ENCODE results near the gene SARDH. TPM values are rescaled to one million over a fixed set of nuclear protein-coding genes. Genes with fewer than 3 reads are reported as not detected.

SARDH gene
- total RNA-seq, 1 donor from 2014 or later: 2.8 TPM

DNA sequence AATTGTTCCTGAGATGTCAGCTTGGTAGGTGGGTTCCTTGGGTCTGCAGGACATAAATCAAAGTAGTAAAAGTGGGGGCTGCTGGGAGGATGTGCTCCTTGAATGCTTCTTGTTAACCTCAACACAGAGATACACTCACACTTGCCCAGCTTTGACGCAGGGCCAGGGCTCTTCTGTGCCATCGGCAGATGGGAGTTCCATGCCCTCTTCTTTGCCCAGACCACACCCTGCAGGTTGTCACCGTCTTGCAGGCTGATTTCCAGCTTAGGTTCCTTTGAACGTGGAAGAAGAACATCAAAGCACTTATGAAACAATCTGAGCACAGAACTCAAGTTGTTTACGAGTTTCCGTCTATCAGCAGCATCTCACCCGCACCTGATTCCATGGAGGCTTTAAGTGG is 91.0 kb downstream of the SARDH start:
- DNase-seq (ENCODE audit: low spot score): no peak

GRCh38 chr9:133645021-133645765 is 93.0 kb downstream of the SARDH start:
- DNase-seq (ENCODE audit: low spot score): no peak

DNA sequence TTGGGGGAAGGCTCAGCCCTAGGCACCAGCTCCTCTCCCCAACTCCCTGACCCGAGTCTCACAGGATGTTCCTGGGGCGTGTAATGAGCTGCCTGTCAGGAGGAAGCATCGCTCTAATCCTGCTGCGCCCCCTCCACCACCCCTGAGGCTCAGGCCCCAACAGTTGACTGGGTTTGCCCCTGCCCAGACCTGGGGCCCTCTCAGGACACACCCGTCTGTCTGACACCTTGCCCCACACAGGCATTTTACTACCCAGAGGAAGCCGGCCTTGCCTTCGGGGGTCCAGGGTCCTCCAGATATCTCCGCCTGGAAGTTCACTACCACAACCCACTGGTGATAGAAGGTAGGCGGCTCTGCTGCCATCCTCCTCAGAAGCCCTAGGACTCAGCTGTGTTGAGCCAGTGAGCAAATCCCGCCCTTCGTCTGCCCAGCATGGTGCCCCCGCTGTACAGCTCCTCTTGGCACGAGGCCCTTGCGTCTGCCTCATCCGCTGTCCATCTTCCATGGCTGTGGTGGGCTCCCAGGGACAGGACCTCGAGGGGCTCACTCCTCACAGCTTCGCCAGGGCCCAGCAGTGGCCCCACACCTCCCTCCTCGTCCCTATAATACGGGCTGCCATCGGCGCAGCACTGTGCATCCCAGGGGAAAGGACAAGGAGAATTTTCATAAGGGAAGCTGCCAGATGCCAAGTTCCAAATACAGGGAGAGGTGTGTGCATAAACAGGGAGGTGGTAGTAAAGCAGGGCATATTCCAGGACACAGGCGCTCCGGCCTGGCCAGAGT is 94.0 kb downstream of the SARDH start:
- DNase-seq (ENCODE audit: low spot score): no peak

DNA sequence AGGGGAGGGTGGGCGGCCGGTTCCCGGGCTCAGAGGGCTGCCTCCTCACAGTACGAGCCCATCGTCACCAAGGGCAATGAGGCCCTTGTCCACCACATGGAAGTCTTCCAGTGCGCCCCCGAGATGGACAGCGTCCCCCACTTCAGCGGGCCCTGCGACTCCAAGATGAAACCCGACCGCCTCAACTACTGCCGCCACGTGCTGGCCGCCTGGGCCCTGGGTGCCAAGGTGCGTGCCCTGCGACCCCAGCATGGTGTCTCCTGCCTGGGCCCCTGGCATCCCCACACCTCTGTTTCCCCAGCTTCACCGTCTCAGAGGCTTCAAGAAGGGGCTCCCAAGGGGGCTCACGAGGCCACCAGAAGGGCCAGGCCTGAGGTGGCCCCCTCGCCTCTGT is 94.8 kb downstream of the SARDH start:
- DNase-seq (ENCODE audit: low spot score): no peak

DNA sequence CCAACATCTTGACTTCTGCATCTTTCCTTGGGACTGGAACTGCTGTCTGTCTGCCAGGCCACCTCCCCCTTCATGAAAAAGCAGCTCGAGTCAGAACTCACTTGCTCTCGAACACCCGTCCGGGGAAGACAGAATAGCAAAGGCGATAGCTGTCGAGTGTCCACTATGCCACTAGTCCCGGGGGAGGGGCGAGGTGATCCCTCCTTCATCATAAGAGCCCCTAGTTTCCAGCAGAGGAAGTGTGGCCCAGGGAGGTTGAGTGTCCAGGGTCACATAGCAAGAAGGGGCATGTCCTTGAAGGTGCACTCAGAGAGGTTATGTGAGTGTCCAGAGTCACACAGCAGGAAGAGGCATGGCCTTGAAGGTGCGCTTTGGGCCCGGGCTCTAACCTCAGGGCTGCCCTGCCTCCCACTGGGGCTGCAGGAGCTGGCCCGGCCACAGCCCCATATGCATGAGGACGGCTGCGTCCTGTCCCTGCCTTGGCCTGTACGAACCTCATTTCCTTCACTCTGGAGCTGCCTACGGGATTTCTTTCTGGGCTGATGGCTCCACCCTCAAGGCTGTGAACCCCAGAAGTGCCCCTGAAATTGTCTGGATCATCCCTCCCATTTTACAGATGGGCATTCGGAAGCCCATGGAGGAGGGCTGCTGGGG is 95.3 kb downstream of the SARDH start:
- DNase-seq (ENCODE audit: low spot score): no peak

GRCh38 chr9:133641861-133642595 is 96.1 kb downstream of the SARDH start:
- DNase-seq (ENCODE audit: low spot score): no peak

DNA sequence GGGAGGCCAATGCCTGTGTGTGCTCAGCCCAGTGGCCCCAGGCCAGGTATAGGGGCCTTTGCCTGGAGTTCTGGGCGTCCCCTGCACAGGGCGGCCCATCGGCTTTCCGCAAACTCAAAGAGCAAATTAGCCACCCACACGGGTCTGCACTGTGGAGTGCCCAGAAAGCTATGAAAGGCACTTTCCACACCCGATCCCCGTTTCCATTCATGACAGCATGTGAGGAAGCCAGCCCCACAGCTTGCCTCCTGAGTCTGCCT is 96.8 kb downstream of the SARDH start:
- no peak for DNase-seq (ENCODE audit: low spot score)

DNA sequence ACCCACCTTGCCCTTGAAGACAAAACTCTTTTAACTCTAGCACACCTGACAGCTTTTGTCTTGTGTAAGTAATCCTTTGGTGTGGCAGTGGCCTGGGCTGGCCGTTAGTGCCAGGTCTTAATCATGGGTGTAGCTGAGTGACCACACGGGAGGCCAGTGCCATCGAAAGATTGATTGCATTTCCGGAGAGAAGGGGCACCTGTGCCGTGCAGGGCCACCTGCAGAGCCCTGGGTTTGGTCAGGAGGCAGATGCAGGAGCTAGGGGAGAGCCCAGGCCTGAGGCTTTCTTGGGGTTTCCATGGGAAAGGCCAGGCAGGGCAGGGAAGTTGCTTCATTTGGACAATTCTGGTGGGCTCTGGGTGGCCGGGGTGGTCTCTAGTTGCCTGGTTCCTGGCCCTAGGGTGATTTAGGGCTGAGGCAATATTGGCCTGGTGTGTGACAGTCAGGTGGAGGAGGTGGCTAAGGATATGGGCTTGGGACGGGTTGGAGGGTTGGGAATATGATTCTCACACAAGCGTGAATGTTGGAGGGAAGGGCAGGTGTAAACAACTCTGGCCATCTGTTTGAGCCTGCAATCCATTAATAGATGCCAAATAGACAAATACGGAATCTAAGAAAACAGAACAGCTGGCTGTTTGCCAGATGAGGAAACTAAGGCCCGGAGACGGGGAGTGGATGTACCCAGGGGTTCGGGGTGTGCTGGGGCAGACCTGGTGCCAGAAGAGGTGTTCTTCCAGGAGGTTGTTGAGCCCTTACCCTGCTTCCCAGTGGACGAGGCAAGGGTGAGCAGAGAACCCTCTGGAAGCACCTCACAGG is 97.4 kb downstream of the SARDH start:
- no peak for DNase-seq (ENCODE audit: low spot score)

DNA sequence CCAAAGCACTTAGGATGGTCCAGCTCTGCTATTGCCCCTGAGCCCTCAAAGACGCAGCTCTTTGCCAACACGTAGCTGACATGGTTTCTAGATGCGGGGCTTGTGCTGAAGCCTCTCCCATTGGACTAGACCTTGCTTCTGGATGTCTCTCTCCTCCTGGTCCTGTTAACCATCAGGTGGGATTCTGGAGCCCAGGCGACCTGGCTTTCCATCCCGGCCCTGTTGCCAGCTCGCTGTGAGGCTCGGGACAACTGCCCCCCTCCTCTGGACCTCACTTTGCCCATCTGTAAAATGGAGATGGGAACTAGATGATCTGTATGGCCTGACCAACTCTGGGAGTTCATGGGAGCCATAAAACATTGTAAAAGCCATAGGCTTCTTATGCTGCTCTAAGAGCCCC is 98.0 kb downstream of the SARDH start:
- no peak for DNase-seq (ENCODE audit: low spot score)

DNA sequence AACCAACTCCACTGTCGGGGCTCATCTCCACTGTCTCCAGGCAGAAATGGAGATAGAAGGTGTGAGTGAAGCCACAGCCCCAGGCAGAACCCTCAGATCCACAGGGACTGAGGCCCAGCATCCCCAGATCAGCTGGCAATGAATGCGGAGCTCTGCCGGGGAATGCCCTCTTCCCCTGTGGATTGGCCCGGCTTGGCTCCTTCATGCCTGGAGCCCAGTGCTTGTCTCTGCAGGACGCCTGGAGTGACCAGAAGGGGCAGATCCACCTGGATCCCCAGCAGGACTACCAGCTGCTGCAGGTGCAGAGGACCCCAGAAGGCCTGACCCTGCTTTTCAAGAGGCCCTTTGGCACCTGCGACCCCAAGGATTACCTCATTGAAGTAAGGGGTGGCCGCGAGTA is 98.5 kb downstream of the SARDH start:
- DNase-seq (ENCODE audit: low spot score): no peak

GRCh38 chr9:133638711-133639110 is 99.4 kb downstream of the SARDH start:
- DNase-seq (ENCODE audit: low spot score): no peak

GRCh38 chr9:133638076-133638475 is 100.1 kb downstream of the SARDH start:
- DNase-seq (ENCODE audit: low spot score): no peak

DNA sequence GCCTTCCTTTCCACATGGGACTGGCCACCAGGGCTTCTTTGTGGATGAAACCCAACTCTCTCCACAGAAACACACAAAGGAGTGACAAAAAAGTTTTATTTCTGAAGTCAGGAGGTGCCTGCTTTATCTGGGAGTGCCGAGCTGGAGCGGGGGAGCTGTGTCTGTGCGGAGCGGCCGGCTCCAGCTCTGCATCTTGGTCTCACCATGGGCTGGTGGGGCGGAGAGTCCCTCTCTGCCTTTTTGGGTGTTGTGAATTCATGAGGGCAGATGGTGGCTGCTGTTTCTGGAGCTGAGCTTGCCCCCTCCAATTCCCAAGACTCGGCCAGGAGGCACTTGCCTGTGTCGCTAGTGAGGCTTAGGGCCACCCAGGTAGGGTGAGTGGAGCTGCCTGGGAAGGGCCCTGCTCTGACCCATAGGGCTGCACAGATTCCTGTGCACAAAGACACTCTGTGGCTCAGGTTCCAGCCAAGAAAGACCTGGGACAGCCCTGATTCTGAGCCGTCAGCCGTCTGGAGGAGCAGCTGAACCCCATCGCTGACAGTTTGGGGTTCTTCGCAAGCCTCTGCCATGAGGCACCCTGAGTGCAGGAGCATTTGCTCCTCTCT is 100.6 kb downstream of the SARDH start:
- DNase-seq (ENCODE audit: low spot score): no peak

- DNase-seq (ENCODE audit: low spot score): no peak
Measured at GRCh38 chr9:133636902-133637301, 101.2 kb downstream of the SARDH start.

DNA sequence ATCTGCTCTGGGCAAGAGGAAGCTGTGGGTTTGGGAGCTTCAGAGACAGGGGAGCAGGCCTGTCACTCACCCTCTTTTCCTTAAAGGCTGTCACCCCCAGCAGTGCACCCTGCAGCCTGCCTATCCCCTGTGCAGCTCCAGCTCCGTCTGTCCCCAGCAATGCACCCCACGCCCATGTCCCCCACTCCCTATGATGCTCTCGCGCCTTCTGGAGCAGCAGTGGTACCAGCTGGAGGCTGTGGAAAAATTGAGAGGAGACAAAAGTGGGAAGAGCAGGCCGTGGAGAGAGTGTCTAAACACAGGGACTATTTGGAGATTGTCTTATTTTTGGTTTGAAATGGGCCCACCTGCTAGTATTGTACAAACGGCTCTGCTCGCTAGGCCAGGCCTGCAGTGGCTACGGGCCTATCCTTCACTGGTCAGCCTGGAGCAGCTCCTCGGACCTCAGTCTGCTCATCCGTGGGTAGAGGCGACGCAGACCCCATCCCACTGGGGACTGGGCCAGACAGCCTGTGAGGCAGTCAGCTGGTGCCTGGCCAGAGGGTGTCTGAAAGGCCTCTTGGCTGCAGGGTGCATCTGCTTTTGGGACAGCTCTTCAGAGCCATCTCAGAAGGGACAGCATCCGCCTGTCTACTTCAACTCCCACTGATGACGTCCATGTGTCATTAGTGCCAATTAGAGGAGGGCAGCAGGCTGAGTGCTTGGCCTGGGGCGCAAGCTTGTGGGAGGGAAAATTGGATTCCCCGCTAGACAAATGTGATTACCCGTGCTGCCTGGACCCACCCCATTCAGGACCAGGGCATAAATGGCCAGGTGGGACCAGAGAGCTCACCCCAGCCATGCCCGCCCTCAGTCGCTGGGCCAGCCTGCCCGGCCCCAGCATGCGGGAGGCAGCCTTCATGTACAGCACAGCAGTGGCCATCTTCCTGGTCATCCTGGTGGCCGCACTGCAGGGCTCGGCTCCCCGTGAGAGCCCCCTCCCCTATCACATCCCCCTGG is 102.3 kb downstream of the SARDH start, which contains the start of gene DBH:
DBH (plus strand) TSS at position 831 of the 999 bp plus-strand sequence; CDS start at position 840, 9 bp downstream.
- no peak for DNase-seq (ENCODE audit: low spot score)

DNA sequence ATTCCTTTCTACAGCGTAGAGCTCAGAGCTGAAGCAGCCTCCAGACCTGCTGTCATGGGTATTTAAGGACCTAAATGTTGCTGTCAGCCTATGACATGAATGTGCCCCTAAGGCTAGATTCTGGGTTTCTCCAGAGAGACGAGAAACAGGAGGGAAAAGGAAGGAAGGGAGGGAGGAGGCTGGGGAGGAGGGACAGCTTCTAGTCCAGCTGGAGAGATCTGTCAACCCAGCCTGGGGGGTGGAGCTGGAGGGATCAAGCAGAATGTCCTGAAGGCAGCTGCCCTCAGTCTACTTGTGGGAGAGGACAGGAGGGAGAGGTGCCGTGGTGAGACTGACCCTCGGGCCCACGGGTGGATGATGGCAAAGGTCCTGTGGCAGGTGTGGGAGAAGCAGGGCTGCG is 103.1 kb downstream of the SARDH start:
- DNase-seq (ENCODE audit: low spot score): no peak

- DNase-seq (ENCODE audit: low spot score): no peak
Measured at GRCh38 chr9:133634081-133634691, 104.0 kb downstream of the SARDH start.

DNA sequence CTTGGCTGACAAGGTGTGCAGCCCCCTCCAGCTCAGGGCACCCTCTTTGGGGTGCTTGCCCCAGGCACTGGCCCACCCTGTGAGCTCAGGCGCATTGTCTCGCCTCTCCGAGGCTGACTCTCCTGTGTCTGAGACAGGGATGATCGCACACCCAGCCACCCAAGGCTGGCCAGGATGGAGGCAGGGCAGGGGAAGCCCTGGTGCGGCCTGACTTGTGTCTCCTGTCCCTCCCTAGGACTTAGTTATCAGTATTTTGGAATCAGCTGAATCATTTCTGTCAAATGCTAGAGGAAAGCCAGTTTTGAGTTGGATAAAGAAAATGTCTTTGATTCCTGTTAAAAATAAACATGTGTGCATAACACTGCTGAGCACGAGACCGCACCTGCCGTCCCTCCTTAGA is 104.5 kb downstream of the SARDH start:
- no peak for DNase-seq (ENCODE audit: low spot score)
